WERI-Rb-1 (cell line): ENCODE measurements around the gene MUC5B.

ENCODE experiments used
- DNase-seq: peaks from one replicate; pipeline ENCODE4 v3.0.0-alpha.2; 2020
- H3K27ac ChIP-seq: fragments of 250-450 bp; sonication (Bioruptor Pico); 2 replicates; pipeline ENCODE4 v1.5.1; 2020; ENCODE audit warnings: mild to moderate bottlenecking, moderate library complexity
- H3K27me3 ChIP-seq: fragments of 250-450 bp; sonication (Bioruptor Pico); 2 replicates; pipeline ENCODE4 v1.5.1; 2021; ENCODE audit warnings: mild to moderate bottlenecking, low read depth, moderate library complexity; ENCODE audit not compliant: insufficient read depth, severe bottlenecking
- H3K36me3 ChIP-seq: fragments of 250-450 bp; sonication (Bioruptor Pico); 2 replicates; pipeline ENCODE4 v1.5.1; 2020; ENCODE audit warnings: mild to moderate bottlenecking, moderate library complexity
- H3K4me3 ChIP-seq: 2 replicates; pipeline ENCODE4 v1.5.1; 2011; ENCODE audit warnings: low read depth, mild to moderate bottlenecking, control low read depth, low read length
- H3K9me3 ChIP-seq: fragments of 250-450 bp; sonication (Bioruptor Pico); 2 replicates; pipeline ENCODE4 v1.5.1; 2021; ENCODE audit warnings: mild to moderate bottlenecking, moderate library complexity; ENCODE audit not compliant: severe bottlenecking
- TF ChIP-seq, protein P1 (sequence below): IDR thresholded peaks from 2 replicates; pipeline ENCODE4 v1.5.1; 2011; ENCODE audit warnings: low read depth, mild to moderate bottlenecking, control low read depth, inconsistent platforms, low read length

The MUC5B gene

GRCh38 chr11:1257916-1258315 is 35.0 kb downstream of the MUC5B start:
- H3K9me3 ChIP-seq = no peaks in the 10 kb centered on the region
- H3K36me3 ChIP-seq = no peaks in the 10 kb centered on the region
- no peak overlapping the region for H3K4me3 ChIP-seq
- TF ChIP-seq, protein P1, sequence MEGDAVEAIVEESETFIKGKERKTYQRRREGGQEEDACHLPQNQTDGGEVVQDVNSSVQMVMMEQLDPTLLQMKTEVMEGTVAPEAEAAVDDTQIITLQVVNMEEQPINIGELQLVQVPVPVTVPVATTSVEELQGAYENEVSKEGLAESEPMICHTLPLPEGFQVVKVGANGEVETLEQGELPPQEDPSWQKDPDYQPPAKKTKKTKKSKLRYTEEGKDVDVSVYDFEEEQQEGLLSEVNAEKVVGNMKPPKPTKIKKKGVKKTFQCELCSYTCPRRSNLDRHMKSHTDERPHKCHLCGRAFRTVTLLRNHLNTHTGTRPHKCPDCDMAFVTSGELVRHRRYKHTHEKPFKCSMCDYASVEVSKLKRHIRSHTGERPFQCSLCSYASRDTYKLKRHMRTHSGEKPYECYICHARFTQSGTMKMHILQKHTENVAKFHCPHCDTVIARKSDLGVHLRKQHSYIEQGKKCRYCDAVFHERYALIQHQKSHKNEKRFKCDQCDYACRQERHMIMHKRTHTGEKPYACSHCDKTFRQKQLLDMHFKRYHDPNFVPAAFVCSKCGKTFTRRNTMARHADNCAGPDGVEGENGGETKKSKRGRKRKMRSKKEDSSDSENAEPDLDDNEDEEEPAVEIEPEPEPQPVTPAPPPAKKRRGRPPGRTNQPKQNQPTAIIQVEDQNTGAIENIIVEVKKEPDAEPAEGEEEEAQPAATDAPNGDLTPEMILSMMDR = no peak
- H3K27me3 ChIP-seq = no peaks in the 10 kb centered on the region
- DNase-seq = no peak
- H3K27ac ChIP-seq = no peak overlapping the region

- TF ChIP-seq, protein P1 = no peak
- no peak for DNase-seq
- Histone ChIP-seq H3K36me3 (no peaks in the 10 kb centered on the region), H3K9me3 (no peaks in the 10 kb centered on the region), H3K27me3 (no peaks in the 10 kb centered on the region), H3K27ac (no peak overlapping the region), H3K4me3 (no peak overlapping the region)
Observed at GRCh38 chr11:1258401-1259075, 35.7 kb downstream of the MUC5B start.

- H3K27me3 ChIP-seq = no peaks in the 10 kb centered on the region
- no peak for DNase-seq
- no peak overlapping the region for H3K4me3 ChIP-seq
- H3K36me3 ChIP-seq = no peaks in the 10 kb centered on the region
- H3K27ac ChIP-seq = no peak overlapping the region
- TF ChIP-seq, protein P1 = no peak
- H3K9me3 ChIP-seq = no peaks in the 10 kb centered on the region
Observed at GRCh38 chr11:1259076-1259461, 36.2 kb downstream of the MUC5B start.

DNA sequence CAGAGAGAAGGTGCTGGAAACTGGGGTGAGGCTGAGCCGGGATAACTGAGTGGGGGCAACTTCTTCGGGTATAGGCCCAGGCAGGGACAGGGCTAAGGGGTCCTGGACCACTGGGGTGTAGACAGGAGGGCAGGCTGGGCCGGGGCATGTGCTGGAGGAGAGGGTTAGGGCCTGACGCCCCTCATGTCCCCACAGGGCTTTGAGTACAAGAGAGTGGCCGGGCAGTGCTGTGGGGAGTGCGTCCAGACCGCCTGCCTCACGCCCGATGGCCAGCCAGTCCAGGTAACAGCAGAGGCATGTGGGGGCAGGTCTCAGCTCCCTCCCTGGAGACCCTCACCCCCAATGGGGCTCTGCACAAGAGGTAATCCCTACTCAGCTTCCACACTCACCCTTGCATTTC is 36.7 kb downstream of the MUC5B start:
- Histone ChIP-seq H3K27me3 (no peaks in the 10 kb centered on the region), H3K4me3 (no peak overlapping the region), H3K27ac (no peak overlapping the region), H3K9me3 (no peaks in the 10 kb centered on the region), H3K36me3 (no peaks in the 10 kb centered on the region)
- DNase-seq = no peak
- TF ChIP-seq, protein P1 = no peak

DNA sequence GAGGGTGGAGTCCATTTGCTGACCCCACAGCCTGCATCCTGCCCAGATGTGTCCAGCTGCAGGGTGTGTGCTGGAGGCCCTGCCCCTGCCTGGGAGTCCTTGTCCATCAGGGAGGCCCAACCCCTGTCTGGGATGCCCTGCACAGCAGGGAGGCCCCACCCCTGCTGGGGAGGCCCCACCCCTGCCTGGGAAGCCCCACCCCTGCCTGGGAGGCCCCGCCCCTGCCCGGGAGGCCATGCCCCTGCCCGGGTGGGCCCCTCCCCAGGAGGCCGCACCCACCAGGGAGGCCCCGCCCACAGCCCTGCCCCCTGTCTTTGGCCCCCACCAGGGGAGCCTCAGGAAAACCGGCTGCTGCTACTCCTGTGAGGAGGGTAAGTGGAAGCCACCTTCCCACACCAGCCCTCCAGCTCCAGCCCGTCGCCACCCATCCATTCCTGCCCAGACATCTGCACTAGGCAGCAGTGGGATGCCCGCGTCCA is 37.2 kb downstream of the MUC5B start:
- H3K4me3 ChIP-seq = no peak overlapping the region
- H3K27me3 ChIP-seq = no peaks in the 10 kb centered on the region
- TF ChIP-seq, protein P1 = no peak
- no peaks in the 10 kb centered on the region for H3K36me3 ChIP-seq
- DNase-seq = peak; percentile 49
- peaks cover 4% of the 10 kb centered on the region for H3K9me3 ChIP-seq
- H3K27ac ChIP-seq = no peak overlapping the region

DNA sequence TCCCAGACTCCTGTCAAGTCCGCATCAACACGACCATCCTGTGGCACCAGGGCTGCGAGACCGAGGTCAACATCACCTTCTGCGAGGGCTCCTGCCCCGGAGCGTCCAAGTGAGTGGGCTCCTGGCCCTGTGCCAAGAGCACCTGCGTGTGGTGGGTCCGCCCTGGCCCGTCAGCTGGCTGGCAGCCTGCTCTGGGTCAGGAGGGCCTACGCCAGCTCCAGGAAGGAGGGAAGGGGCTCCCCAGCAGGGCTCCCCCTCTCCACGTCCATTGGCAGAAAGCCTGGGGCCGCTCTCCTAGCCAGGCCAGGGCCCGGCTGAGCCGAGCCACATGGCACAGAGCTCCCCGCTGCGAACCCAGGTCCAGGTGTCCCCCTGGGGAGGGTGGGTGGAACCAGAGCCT is 37.8 kb downstream of the MUC5B start:
- Histone ChIP-seq H3K9me3 (peaks cover 9% of the 10 kb centered on the region), H3K27ac (no peak overlapping the region), H3K4me3 (no peak overlapping the region), H3K27me3 (no peaks in the 10 kb centered on the region), H3K36me3 (no peaks in the 10 kb centered on the region)
- DNase-seq = no peak
- TF ChIP-seq, protein P1 = no peak
